Osteoblast (primary cell): Measurements from ENCODE around the gene DIS3L2. TPM values are rescaled to one million over a fixed set of nuclear protein-coding genes. Genes with fewer than 3 reads are reported as not detected.
"Not testable (repeated sequence)": the region's sequence is repeated elsewhere in the genome, so short reads cannot be mapped to it uniquely, and the experiment has no call there.

Experiments used
- DNase-seq: peaks from one replicate; pipeline ENCODE4 v3.0.0; 2011; ENCODE audit warnings: low spot score, mixed read lengths; ENCODE audit not compliant: insufficient read length; ENCODE audit errors: missing footprints
- H2AFZ ChIP-seq: 2 replicates; pipeline ENCODE4 v1.6.0; 2011; ENCODE audit warnings: mild to moderate bottlenecking, low read length
- H3K27ac ChIP-seq: 2 replicates; pipeline ENCODE4 v1.5.1; 2011; ENCODE audit warnings: mild to moderate bottlenecking, low read depth, low read length, moderate library complexity
- H3K27me3 ChIP-seq: 2 replicates; pipeline ENCODE4 v1.6.0; 2012; ENCODE audit warnings: mild to moderate bottlenecking, control low read depth, inconsistent platforms, low read length, moderate library complexity; ENCODE audit not compliant: insufficient read depth
- H3K36me3 ChIP-seq: 2 replicates; pipeline ENCODE4 v1.5.1; 2011; ENCODE audit warnings: mild to moderate bottlenecking, low read length, control low read depth, moderate library complexity; ENCODE audit not compliant: insufficient read depth
- H3K4me1 ChIP-seq: 2 replicates; pipeline ENCODE4 v1.5.1; 2011; ENCODE audit warnings: mild to moderate bottlenecking, low read length, control low read depth, moderate library complexity; ENCODE audit not compliant: insufficient read depth
- H3K4me2 ChIP-seq: 2 replicates; pipeline ENCODE4 v1.6.0; 2011; ENCODE audit warnings: mild to moderate bottlenecking, low read length; ENCODE audit not compliant: insufficient read depth
- H3K4me3 ChIP-seq: fragments of 200-600 bp; sonication (generic); 3 replicates; pipeline ENCODE4 v1.5.1; 2012; ENCODE audit warnings: mild to moderate bottlenecking, low read length, inconsistent platforms; ENCODE audit not compliant: insufficient read depth
- H3K79me2 ChIP-seq: 2 replicates; pipeline ENCODE4 v1.6.0; 2012; ENCODE audit warnings: mild to moderate bottlenecking, low read length, control low read depth, inconsistent platforms; ENCODE audit not compliant: insufficient read depth
- H3K9me3 ChIP-seq: 2 replicates; pipeline ENCODE4 v1.5.1; 2011; ENCODE audit warnings: low read depth, low read length, control low read depth
- H4K20me1 ChIP-seq: 2 replicates; pipeline ENCODE4 v1.6.0; 2012; ENCODE audit warnings: mild to moderate bottlenecking, low read length, control low read depth; ENCODE audit not compliant: insufficient read depth
- CTCF ChIP-seq: IDR thresholded peaks from 2 replicates; pipeline ENCODE4 v1.5.1; 2011; ENCODE audit warnings: mild to moderate bottlenecking, low read depth, low read length, moderate library complexity; ENCODE audit errors: extremely low read depth
- total RNA-seq: library from RNA; depleted of rRNA; stranded (reverse); fragments of >200 nt; gene quantifications from 2 replicates; pipeline ENCODE4 v1.2.3, GENCODE V29; 2012

Gene DIS3L2
- total RNA-seq, 1 donor: 28.2 TPM

- DNase-seq: no peak
- Histone ChIP-seq H3K4me3 (no peak overlapping the region), H3K9me3 (no peaks in the 10 kb centered on the region), H3K27ac (no peak overlapping the region), H4K20me1 (no peaks in the 10 kb centered on the region), H3K4me2 (no peak overlapping the region), H3K27me3 (no peaks in the 10 kb centered on the region), H2AFZ (no peak overlapping the region), H3K36me3 (no peaks in the 10 kb centered on the region), H3K79me2 (no peaks in the 10 kb centered on the region), H3K4me1 (peaks cover 4% of the 10 kb centered on the region)
- TF ChIP-seq CTCF: no peak
Observed at GRCh38 chr2:232174662-232175061, 213.1 kb downstream of the DIS3L2 start.

DNA sequence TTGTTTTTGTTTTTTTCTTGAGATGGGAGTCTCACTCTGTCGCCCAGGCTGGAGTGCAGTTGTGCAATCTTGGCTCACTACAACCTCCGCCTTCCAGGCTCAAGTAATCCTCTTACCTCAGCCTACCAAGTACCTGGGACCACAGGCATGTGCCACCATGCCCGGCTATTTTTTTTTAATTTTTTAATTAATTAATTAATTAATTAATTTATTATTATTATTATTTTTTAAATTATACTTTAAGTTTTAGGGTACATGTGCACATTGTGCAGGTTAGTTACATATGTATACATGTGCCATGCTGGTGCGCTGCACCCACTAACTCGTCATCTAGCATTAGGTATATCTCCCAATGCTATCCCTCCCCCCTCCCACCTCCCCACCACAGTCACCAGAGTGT lies 215.1 kb downstream of the DIS3L2 start:
- not testable (repeated sequence) for H4K20me1 ChIP-seq, DNase-seq, H3K4me3 ChIP-seq, H3K4me1 ChIP-seq, H3K36me3 ChIP-seq, H3K9me3 ChIP-seq, H3K79me2 ChIP-seq, H3K4me2 ChIP-seq, H2AFZ ChIP-seq, H3K27me3 ChIP-seq, H3K27ac ChIP-seq

GRCh38 chr2:232183279-232183678 lies 221.8 kb downstream of the DIS3L2 start:
- H3K9me3 ChIP-seq: no peaks in the 10 kb centered on the region
- no peak overlapping the region for H3K4me2 ChIP-seq
- no peaks in the 10 kb centered on the region for H3K27me3 ChIP-seq
- DNase-seq: no peak
- no peaks in the 10 kb centered on the region for H3K79me2 ChIP-seq
- H2AFZ ChIP-seq: no peak overlapping the region
- no peaks in the 10 kb centered on the region for H3K4me1 ChIP-seq
- H3K4me3 ChIP-seq: no peak overlapping the region
- no peak overlapping the region for H3K27ac ChIP-seq
- H4K20me1 ChIP-seq: no peaks in the 10 kb centered on the region
- H3K36me3 ChIP-seq: no peaks in the 10 kb centered on the region
- no peak for TF ChIP-seq CTCF

DNA sequence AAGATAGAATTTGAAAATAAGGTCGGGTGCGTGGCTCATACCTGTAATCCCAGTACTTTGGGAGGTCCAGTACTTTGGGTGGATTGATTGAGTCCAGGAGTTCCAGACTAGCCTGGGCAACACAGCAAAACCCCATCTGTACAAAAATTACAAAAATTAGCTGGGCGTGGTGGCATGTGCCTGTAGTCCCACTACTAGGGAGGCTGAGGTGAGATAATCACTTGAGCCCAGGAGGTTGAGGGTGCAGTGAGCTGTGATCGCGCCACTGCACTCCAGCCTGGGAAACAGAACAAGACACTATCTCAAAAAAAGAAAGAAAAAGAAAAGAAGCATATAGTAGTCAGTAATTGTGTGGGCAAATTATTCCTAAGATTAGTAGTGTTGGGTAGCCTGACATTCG lies 222.8 kb downstream of the DIS3L2 start:
- no peak for DNase-seq
- Histone ChIP-seq H3K4me3 (no peak overlapping the region), H3K9me3 (no peaks in the 10 kb centered on the region), H3K4me1 (no peaks in the 10 kb centered on the region), H3K27me3 (no peaks in the 10 kb centered on the region), H2AFZ (no peak overlapping the region), H3K27ac (no peak overlapping the region), H3K4me2 (no peak overlapping the region), H4K20me1 (no peaks in the 10 kb centered on the region), H3K36me3 (no peaks in the 10 kb centered on the region), H3K79me2 (no peaks in the 10 kb centered on the region)
- no peak for TF ChIP-seq CTCF
